CD4-positive, alpha-beta T cell (primary cell): ENCODE measurements around the gene BCO2. TPM values are rescaled to one million over a fixed set of nuclear protein-coding genes. Genes with fewer than 3 reads are reported as not detected.

Experiments used
- ATAC-seq: fragments of 200-7000 bp; cut with Tn5 transposase; one replicate; pipeline ENCODE4 v1.10.0; 2022; ENCODE audit warnings: mild to moderate bottlenecking; ENCODE audit not compliant: poor library complexity
- CTCF ChIA-PET: fragments of 350-600 bp; sonication (Branson Sonifier 250); formaldehyde crosslinking; loops from one replicate; lab custom pipeline; 2021; ENCODE audit warnings: antibody characterized with exemption, inconsistent platforms; lab: Charles Lee
- POLR2A ChIA-PET: fragments of 350-600 bp; sonication (Branson Sonifier 250); formaldehyde crosslinking; loops from one replicate; lab custom pipeline; 2021; ENCODE audit warnings: antibody characterized with exemption, inconsistent platforms; lab: Charles Lee
- DNase-seq, 14 experiments: peaks; one replicate each; pipeline ENCODE4 v3.0.0-alpha.2; 2013 to 2020; ENCODE audit warnings: mixed read lengths in 2 of 14
- H3K27ac ChIP-seq, 2 donors: one replicate each; pipeline versions ENCODE4 v1.5.1 to v1.7.0; 2013; ENCODE audit warnings: low read length in 2 of 2, low read depth in 1 of 2, mild to moderate bottlenecking in 1 of 2
- H3K27me3 ChIP-seq, 2 experiments: 1 replicate in 1 of 2; 2 replicates in 1 of 2; pipeline versions ENCODE4 v1.6.1 to v1.7.0; 2013; ENCODE audit warnings: low read length in 2 of 2, control low read depth in 1 of 2, mild to moderate bottlenecking in 1 of 2, moderate library complexity in 1 of 2; ENCODE audit not compliant: insufficient read depth in 2 of 2, control insufficient read depth in 1 of 2
- H3K36me3 ChIP-seq: one replicate; pipeline ENCODE4 v1.6.1; 2013; ENCODE audit warnings: low read length, control low read depth; ENCODE audit not compliant: insufficient read depth
- H3K4me1 ChIP-seq: one replicate; pipeline ENCODE4 v1.6.1; 2013; ENCODE audit warnings: low read length, control low read depth; ENCODE audit not compliant: insufficient read depth
- H3K4me3 ChIP-seq: one replicate; pipeline ENCODE4 v1.5.1; 2013; ENCODE audit warnings: mild to moderate bottlenecking, low read length, moderate library complexity
- H3K9me3 ChIP-seq, 2 experiments: 1 replicate in 1 of 2; 2 replicates in 1 of 2; pipeline versions ENCODE4 v1.6.1 to v1.7.0; 2013; ENCODE audit warnings: low read length in 2 of 2, mild to moderate bottlenecking in 2 of 2, control low read depth in 1 of 2, moderate library complexity in 1 of 2; ENCODE audit not compliant: control insufficient read depth in 1 of 2, insufficient read depth in 1 of 2
- H3K27ac Mint-ChIP-seq: one replicate; pipeline ENCODE4 v1.8.0; 2020; ENCODE audit warnings: mixed read lengths
- H3K27me3 Mint-ChIP-seq: one replicate; pipeline ENCODE4 v1.8.0; 2021; ENCODE audit warnings: mixed read lengths
- H3K36me3 Mint-ChIP-seq: one replicate; pipeline ENCODE4 v1.8.0; 2021; ENCODE audit warnings: low read depth, mixed read lengths
- H3K4me1 Mint-ChIP-seq: one replicate; pipeline ENCODE4 v1.8.0; 2021; ENCODE audit warnings: low read depth, mixed read lengths
- H3K4me3 Mint-ChIP-seq: one replicate; pipeline ENCODE4 v1.8.0; 2020; ENCODE audit warnings: mild to moderate bottlenecking, mixed read lengths
- H3K9me3 Mint-ChIP-seq: one replicate; pipeline ENCODE4 v1.8.0; 2020; ENCODE audit warnings: mixed read lengths
- CTCF ChIP-seq: fragments of 200-600 bp; IDR thresholded peaks from one replicate; pipeline ENCODE4 v1.8.0; 2022; ENCODE audit warnings: antibody characterized with exemption, mild to moderate bottlenecking
- intact Hi-C, 2 experiments: fragments of 100-400 bp; cut with DNase I in 1 of 2; cut with micrococcal nuclease in 1 of 2; formaldehyde crosslinking; loops; one replicate each; pipeline versions ENCODE4 v1.15.1 to v1.9.0; 2023 to 2025; cut with DNase I, micrococcal nuclease
- total RNA-seq, 174 experiments: library from RNA in 2 of 174; stranded (reverse) in 2 of 174; gene quantifications; one replicate each; pipeline ENCODE4 v1.2.3 and lab custom pipeline; 2021 to 2026

BCO2 gene
- total RNA-seq, 2 experiments from 2014 or later, result 1.1 to 1.5 TPM

- H3K36me3 Mint-ChIP-seq, result no peaks in the 10 kb centered on the region
- no peaks in the 10 kb centered on the region for H3K36me3 ChIP-seq
- ATAC-seq, result no peak
These were observed 45.7 kb upstream of the BCO2 start for GRCh38 chr11:112129656-112130055.

GRCh38 chr11:112132737-112133136 is 42.6 kb upstream of the BCO2 start:
- H3K27me3 ChIP-seq, result no peaks in the 10 kb centered on the region
- H3K4me3 Mint-ChIP-seq, result no peak overlapping the region
- no peak overlapping the region for H3K27ac ChIP-seq
- no peaks in the 10 kb centered on the region for H3K27me3 Mint-ChIP-seq
- H3K4me1 ChIP-seq, result no peaks in the 10 kb centered on the region
- no peaks in the 10 kb centered on the region for H3K36me3 ChIP-seq
- no peaks in the 10 kb centered on the region for H3K9me3 Mint-ChIP-seq
- POLR2A ChIA-PET, result no interaction called here
- CTCF ChIA-PET, result no interaction called here
- H3K36me3 Mint-ChIP-seq, result no peaks in the 10 kb centered on the region
- H3K4me1 Mint-ChIP-seq, result no peaks in the 10 kb centered on the region
- no peaks in the 10 kb centered on the region for H3K9me3 ChIP-seq
- DNase-seq (no peak), ATAC-seq (no peak)
- no peak overlapping the region for H3K4me3 ChIP-seq
- no peak for TF ChIP-seq CTCF
- H3K27ac Mint-ChIP-seq, result no peak overlapping the region
- intact Hi-C loops, result no loop called here

More at GRCh38 chr11:112129656-112130055, 45.7 kb upstream of the BCO2 start:
- intact Hi-C loops, result no loop called here
- Histone ChIP-seq H3K9me3 (no peaks in the 10 kb centered on the region), H3K4me3 (no peak overlapping the region), H3K27me3 (no peaks in the 10 kb centered on the region), H3K27ac (no peak overlapping the region), H3K4me1 (no peaks in the 10 kb centered on the region)
- Mint-ChIP-seq H3K27me3 (no peaks in the 10 kb centered on the region), H3K9me3 (no peaks in the 10 kb centered on the region), H3K27ac (no peak overlapping the region), H3K4me1 (no peaks in the 10 kb centered on the region), H3K4me3 (no peak overlapping the region)
- POLR2A ChIA-PET, result no interaction called here
- CTCF ChIA-PET, result no interaction called here
- peak in 2 of 14 experiments; percentile 33 to 34 for DNase-seq
- TF ChIP-seq CTCF, result no peak

GRCh38 chr11:112134473-112134872 is 40.8 kb upstream of the BCO2 start:
- H3K36me3 ChIP-seq, result no peaks in the 10 kb centered on the region
- H3K9me3 ChIP-seq, result no peaks in the 10 kb centered on the region
- ChIA-PET POLR2A (interaction anchor here (0.8 kb wide), 1 partner anchor 419 kb away, joined by 4 read pairs; no protein-coding TSS in a partner anchor), CTCF (interaction anchor here (0.6 kb wide), 1 partner anchor 21 kb away, joined by 3 read pairs; no protein-coding TSS in a partner anchor)
- Mint-ChIP-seq H3K27me3 (no peaks in the 10 kb centered on the region), H3K4me3 (no peak overlapping the region), H3K27ac (no peak overlapping the region), H3K4me1 (no peaks in the 10 kb centered on the region), H3K9me3 (no peaks in the 10 kb centered on the region), H3K36me3 (no peaks in the 10 kb centered on the region)
- no peak for ATAC-seq
- no peaks in the 10 kb centered on the region for H3K27me3 ChIP-seq
- no peak overlapping the region for H3K27ac ChIP-seq
- TF ChIP-seq CTCF, result no peak
- intact Hi-C loops, result no loop called here
- DNase-seq, result no peak
- no peaks in the 10 kb centered on the region for H3K4me1 ChIP-seq
- no peak overlapping the region for H3K4me3 ChIP-seq
